Measurements from ENCODE around the gene INAFM2. TPM values are rescaled to one million over a fixed set of nuclear protein-coding genes. Genes with fewer than 3 reads are reported as not detected.

INAFM2 gene
- total RNA-seq, 2 donors from 2014 or later: 63.8 to 79.2 TPM

DNA sequence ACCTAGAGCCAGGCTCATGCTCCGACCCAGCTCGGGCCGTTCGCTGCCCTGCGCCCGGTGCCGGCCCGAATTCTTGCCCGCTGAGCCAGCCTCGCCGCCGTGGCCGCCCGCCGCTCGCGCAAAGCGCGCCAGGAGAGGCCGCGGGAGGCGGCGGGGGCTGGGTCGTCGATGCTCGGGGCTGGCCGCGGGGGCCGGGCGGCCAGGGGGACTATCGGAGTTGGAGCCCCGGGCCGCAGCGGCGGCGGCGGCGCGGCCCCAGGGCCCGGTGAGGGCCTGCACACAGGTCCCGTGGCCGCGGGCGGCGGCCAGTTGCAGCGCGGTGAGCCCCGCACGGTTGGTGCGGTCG, 41.7 kb upstream of the INAFM2 start:
- Histone ChIP-seq H3K27me3 (replicated peaks; ENCODE audit: insufficient read depth) (peaks cover 15% of the 10 kb centered on the region), H3K4me1 (ENCODE audit: control insufficient read depth in 1 of 2, low read depth in 2 of 2) (peaks cover 3 to 34% of the 10 kb centered on the region in 2 donors), H3K36me3 (no peaks in the 10 kb centered on the region), H3K4me3 (peak overlapping the region; percentile 66), H3K9me3 (no peaks in the 10 kb centered on the region), H3K27ac (no peak overlapping the region)
- DNase-seq (ENCODE audit: low spot score) (no peak), ATAC-seq (ENCODE audit: insufficient number of reproducible peaks, low FRiP score, low read depth) (no peak)
- TF ChIP-seq, protein P1, sequence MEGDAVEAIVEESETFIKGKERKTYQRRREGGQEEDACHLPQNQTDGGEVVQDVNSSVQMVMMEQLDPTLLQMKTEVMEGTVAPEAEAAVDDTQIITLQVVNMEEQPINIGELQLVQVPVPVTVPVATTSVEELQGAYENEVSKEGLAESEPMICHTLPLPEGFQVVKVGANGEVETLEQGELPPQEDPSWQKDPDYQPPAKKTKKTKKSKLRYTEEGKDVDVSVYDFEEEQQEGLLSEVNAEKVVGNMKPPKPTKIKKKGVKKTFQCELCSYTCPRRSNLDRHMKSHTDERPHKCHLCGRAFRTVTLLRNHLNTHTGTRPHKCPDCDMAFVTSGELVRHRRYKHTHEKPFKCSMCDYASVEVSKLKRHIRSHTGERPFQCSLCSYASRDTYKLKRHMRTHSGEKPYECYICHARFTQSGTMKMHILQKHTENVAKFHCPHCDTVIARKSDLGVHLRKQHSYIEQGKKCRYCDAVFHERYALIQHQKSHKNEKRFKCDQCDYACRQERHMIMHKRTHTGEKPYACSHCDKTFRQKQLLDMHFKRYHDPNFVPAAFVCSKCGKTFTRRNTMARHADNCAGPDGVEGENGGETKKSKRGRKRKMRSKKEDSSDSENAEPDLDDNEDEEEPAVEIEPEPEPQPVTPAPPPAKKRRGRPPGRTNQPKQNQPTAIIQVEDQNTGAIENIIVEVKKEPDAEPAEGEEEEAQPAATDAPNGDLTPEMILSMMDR (IDR thresholded peaks at IDR 0.05): no peak

DNA sequence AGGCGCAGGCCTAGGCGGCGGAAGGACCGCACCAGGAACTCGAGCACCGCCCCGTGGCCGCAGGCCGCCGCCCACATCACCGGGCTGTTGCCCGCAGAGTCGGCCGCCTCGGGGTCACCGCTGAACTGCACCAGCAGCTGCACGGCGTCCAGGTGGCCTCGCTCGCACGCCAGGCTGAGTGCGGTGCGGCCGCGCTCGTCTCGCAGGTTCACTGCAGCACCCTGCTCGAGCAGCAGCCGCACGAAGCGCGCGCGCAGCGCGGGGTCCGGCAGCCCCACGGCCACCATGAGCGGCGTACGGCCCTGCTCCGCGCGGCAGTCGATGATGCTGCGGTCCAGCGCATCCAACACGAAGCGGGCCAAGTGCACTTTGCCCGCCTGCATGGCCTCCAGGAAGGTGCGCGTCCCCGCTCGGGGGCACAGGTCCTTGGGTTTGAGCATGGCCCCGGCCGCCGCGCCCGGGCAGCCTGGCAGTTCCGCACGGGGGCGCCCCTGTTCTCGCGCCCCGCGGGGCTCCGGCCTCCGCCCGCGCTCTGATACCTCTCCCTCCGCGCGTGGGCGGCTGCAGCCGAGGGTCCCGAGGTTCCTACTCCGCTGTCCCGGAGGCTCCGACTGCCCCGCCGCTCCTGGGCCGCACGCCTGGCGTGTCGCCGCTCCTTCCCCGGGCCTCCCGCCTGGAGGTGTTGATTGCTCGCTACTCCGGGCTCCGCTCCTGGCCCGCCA, 41.2 kb upstream of the INAFM2 start:
- H3K27ac ChIP-seq: no peak overlapping the region
- TF ChIP-seq, protein P1 (IDR thresholded peaks at IDR 0.05): no peak
- DNase-seq (ENCODE audit: low spot score): no peak
- no peaks in the 10 kb centered on the region for H3K36me3 ChIP-seq
- H3K4me3 ChIP-seq: peak overlapping the region; percentile 66
- ATAC-seq (ENCODE audit: insufficient number of reproducible peaks, low FRiP score, low read depth): no peak
- H3K4me1 ChIP-seq (ENCODE audit: control insufficient read depth in 1 of 2, low read depth in 2 of 2): peaks cover 3 to 34% of the 10 kb centered on the region in 2 donors
- peaks cover 15% of the 10 kb centered on the region for H3K27me3 ChIP-seq (replicated peaks; ENCODE audit: insufficient read depth)
- H3K9me3 ChIP-seq: no peaks in the 10 kb centered on the region

DNA sequence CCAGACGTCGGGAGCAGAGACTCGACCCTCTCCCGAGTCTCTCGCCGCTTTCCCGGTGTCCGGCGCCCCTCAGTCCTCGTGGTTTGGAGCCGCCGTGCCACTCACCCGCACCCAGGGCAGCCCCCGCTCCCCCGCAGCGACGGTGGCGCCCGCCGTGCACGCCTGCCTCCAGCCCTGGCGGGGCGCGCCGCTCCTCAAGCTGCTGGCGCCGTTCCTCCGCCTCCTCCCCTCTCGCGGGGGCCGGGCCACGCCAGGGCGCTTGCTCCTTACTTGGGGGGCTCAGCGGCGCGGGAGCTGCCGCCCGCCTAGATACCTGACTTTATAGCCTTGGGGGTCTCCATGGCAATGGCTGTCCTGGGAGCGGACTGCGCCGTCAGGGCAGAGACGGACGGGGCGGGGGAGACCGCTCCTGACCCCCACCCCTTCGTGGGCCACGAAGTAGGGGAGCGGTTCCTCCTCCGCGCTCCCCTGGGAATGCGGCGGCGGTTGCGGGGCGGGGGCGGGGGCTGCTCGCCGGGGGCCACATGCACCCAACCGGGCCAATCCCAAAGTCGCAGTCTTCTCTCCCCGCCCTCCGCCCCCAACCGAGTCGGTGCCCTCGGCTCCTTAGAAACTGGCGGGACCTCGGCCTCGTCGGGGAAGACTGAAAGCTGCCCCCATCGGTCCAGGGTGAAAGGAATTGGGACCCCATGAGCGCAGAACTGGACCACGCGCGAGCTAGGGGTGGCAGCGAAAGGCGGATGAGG, 40.5 kb upstream of the INAFM2 start, which contains the start of gene ANKRD63:
TSS of gene ANKRD63 (minus strand) at position 196 of the 746 bp plus-strand sequence. CDS start 478 bp downstream, outside the sequence.
- Histone ChIP-seq H3K27ac (no peak within 1 kb of the TSS), H3K36me3 (no peaks in the 10 kb centered on the region), H3K4me3 (peak within 1 kb of the TSS; percentile 66), H3K9me3 (no peaks in the 10 kb centered on the region), H3K4me1 (ENCODE audit: control insufficient read depth in 1 of 2, low read depth in 2 of 2) (peaks cover 3 to 34% of the 10 kb centered on the region in 2 donors), H3K27me3 (replicated peaks; ENCODE audit: insufficient read depth) (peaks cover 15% of the 10 kb centered on the region)
- TF ChIP-seq, protein P1 (IDR thresholded peaks at IDR 0.05): no peak
- DNase-seq (ENCODE audit: low spot score) (no peak), ATAC-seq (ENCODE audit: insufficient number of reproducible peaks, low FRiP score, low read depth) (no peak)

DNA sequence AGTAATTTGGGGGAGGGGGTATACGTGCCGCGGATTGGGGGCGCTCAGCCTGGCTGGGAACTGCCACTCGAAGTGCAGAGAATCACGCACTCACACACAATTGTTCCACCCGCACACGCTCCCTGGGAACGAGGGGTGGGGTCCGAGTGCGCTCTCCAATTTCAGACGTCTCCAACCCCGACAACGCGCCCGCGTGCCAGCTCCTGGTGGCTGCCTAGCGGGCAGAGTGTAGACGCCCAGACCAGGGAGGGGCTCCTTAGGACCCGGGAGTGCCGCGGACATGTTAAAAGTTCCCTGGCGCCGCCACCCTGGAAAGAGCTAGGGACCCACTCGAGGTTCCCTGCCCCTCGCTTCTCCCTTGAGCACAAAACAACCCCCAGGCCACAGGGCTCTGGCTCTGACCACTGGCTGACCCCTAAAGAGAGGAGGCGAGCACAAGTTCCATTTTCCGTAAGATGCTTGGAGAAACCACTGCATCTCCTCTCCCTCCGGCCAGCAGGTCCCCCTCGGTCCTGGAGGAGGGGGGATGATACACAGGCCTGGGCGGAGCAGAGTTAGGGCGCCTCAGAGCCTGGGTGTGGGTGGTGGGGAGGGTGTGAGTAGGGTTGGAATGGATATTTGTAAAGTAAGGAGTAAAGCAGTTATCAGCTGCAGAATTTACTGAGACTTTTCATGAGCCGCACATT, 39.7 kb upstream of the INAFM2 start:
- Histone ChIP-seq H3K27ac (no peak overlapping the region), H3K9me3 (no peaks in the 10 kb centered on the region), H3K27me3 (replicated peaks; ENCODE audit: insufficient read depth) (peaks cover 15% of the 10 kb centered on the region), H3K4me1 (ENCODE audit: control insufficient read depth in 1 of 2, low read depth in 2 of 2) (peaks cover 3 to 34% of the 10 kb centered on the region in 2 donors), H3K4me3 (no peak overlapping the region), H3K36me3 (no peaks in the 10 kb centered on the region)
- ATAC-seq (ENCODE audit: insufficient number of reproducible peaks, low FRiP score, low read depth): no peak
- DNase-seq (ENCODE audit: low spot score): no peak
- TF ChIP-seq, protein P1 (IDR thresholded peaks at IDR 0.05): no peak

DNA sequence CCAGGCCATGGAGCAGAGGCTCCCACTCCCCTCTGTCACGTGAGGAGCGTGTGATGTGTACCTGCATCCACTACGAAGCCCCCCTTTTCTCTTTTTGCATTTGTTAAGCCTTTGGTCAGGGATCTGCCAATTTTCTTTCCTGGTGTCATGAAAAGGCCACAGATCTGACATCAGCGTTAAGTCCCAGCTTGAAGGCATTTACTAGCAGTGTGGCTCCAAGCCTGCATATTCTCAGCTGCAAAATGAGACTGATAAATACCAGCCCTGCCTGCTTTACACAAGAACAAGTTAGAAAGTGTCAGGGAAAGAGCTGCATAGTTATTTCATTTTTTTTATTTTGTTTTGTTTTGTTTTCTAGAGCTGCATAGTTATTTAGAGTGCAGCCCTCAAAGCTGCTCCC, 38.3 kb upstream of the INAFM2 start:
- Histone ChIP-seq H3K4me3 (no peak overlapping the region), H3K36me3 (no peaks in the 10 kb centered on the region), H3K27ac (no peak overlapping the region), H3K9me3 (no peaks in the 10 kb centered on the region), H3K4me1 (ENCODE audit: control insufficient read depth in 1 of 2, low read depth in 2 of 2) (peaks cover 3 to 24% of the 10 kb centered on the region in 2 donors), H3K27me3 (replicated peaks; ENCODE audit: insufficient read depth) (peaks cover 14% of the 10 kb centered on the region)
- ATAC-seq (ENCODE audit: insufficient number of reproducible peaks, low FRiP score, low read depth) (no peak), DNase-seq (ENCODE audit: low spot score) (no peak)
- TF ChIP-seq, protein P1 (IDR thresholded peaks at IDR 0.05): no peak

Data from thoracic aorta (tissue), 2 donors.